ENCODE results near the gene CSNK1G2.

CSNK1G2 gene

GRCh38 chr19:1991018-1991913, 50.3 kb downstream of the CSNK1G2 start:
- DNase-seq = no peak

- DNase-seq = no peak
Observed at GRCh38 chr19:1992759-1993260, 51.8 kb downstream of the CSNK1G2 start.

DNA sequence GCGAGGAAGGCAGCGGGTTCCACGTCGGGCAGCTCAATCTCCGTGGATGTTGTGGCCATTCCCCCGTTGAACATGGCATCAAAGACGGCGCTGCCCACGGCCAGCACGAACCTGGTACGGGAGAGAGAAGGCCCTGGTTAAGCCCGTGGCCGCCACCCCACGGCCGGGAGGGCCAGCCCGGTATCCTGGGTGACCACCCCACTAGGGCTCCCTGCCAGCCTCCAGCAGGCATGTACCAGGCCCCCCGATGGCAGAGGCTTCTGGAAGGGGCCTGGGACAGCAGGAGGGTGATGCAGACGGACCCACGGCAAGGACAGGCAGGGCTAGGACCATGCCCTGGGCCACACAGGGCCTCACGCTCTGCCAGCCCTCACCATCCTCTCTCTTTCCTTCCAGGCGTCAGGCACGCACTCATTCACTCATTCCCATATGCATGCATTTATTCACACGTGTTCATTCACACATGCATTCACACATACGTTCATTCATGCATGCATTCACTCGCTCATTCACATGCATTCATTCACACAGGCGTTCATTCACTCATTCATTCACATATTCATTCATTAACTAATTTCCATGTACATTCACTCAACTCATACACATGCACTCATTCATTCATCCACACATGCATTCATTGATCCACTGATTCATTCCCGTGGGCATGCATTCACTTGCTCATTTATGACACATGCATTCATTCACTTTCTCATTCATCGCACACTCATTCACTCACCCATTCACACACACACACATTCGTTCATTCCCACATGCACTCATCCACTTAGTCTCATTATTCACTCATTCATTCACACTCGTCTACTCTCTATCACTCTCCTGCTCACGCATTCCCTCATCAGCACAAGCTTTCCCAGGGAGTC, 56.6 kb downstream of the CSNK1G2 start:
- DNase-seq = no peak

DNA sequence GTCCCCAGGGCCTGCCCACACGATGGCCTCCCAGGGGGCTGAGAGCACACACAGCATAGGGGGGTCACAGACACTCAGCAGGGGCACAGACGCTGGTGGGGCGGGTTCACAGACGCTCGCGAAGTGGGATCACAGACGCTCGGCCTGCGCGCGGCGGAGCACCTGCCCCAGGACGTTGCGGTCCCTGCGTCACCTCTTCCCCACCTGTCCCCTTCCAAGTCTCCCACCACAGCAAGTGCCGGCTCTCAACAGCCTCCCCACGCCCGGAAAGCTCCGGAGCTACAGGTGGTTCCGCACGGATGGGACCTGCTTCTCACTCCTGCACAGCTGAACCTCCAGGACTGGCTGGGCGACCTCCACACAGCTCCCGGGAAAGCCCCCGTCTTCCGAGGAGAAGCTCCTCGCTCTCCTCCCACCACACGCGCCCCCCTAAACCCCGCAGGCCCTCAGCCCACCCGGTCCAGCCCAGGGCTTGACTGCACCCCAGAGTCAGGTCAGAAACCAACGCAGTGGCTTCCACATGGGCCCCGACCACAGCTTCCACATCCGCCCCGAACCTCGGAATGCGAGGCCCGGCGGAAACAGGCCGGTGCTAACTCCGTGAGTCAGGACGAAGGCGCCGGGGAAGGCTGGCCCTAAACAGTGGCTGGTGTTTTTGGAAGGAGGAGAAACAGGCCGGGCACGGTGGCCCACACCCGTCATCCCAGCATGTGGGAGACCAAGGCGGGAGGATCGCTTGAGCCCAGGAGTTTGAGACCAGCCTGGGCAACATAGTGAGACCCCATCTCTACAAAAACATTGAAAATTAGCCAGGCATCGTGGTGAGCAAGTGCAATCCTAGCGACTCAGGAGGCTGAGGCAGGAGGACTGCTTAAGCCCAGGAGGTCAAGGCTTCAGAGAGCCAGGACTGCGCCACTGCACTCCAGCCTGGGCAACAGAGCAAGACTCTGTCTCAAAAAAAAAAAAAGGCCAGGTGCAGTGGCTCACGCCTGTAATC, 58.0 kb downstream of the CSNK1G2 start:
- no peak for DNase-seq

DNA sequence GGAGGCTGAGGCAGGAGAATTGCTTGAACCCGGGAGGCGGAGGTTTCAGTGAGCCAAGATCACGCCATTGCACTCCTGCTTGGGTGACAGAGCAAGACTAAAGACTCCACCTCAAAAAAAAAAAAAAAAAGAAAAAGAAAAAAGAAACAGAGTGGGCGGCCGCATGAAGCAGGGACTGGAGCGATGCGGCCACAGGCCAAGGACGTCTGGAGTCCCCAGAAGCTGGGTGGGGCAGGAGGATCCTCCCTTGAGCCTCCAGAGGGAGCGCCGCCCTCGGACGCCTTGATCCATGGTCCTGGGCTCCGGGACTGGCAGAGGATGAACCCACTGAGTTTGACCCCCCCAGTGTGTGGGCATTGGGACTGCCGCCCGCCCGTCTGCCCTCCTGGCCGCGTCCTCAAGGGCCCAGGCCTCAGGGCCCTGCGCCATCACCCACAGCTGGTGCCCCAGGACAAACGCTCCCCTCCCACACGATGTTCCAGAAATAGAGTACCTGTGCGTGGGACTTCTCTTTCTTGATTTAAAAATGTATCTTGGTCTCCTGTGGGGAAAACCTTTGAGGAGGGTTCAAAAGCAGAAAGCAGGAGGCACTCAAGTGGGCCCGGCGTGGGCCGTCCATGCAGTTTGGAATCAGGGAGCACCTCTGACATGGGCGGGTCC, 59.0 kb downstream of the CSNK1G2 start:
- DNase-seq = no peak

DNA sequence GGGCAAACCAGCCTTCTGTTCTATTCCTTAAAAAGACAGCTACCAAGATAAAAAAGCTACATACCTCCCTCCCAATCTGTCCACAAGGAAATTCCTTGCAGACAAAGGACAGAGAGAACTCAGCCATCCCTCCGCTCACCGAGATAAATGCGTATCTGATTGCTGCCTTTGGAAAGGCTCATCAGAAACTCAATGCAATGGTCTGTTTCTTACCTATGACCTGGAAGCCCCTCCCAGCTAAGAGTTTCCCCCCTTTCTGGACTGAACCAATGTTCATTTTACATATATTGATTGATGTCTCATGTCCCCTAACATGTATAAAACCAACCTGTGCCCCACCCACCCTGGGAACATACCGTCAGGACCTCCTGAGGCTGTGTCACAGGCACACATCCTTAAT, 62.9 kb downstream of the CSNK1G2 start:
- no peak for DNase-seq

- DNase-seq = no peak
Observed at GRCh38 chr19:2010135-2010668, 69.2 kb downstream of the CSNK1G2 start.

DNA sequence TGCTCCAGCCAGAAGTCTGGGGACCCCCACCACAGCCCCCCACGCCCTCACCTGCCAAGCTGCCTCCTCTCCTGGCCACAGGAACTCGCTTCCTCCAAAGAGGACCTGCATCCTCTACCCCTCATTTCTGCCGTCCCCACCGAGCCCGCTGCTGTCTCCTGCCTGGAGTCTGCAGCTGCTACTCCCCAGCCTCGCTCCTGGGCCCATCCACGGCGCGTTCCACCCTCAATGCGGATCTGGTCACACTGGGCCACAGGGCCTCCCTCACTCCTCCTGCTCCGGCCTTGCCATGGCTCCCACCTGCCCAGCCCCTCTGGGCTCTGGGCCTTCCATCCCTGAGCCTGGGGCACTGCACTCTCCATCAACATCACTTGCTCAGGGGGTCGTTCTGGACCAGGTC, 70.2 kb downstream of the CSNK1G2 start:
- DNase-seq = no peak

GRCh38 chr19:2012941-2013682, 72.1 kb downstream of the CSNK1G2 start:
- no peak for DNase-seq

GRCh38 chr19:2013683-2013961, 72.7 kb downstream of the CSNK1G2 start:
- no peak for DNase-seq

GRCh38 chr19:2014131-2014571, 73.2 kb downstream of the CSNK1G2 start:
- DNase-seq = no peak

DNA sequence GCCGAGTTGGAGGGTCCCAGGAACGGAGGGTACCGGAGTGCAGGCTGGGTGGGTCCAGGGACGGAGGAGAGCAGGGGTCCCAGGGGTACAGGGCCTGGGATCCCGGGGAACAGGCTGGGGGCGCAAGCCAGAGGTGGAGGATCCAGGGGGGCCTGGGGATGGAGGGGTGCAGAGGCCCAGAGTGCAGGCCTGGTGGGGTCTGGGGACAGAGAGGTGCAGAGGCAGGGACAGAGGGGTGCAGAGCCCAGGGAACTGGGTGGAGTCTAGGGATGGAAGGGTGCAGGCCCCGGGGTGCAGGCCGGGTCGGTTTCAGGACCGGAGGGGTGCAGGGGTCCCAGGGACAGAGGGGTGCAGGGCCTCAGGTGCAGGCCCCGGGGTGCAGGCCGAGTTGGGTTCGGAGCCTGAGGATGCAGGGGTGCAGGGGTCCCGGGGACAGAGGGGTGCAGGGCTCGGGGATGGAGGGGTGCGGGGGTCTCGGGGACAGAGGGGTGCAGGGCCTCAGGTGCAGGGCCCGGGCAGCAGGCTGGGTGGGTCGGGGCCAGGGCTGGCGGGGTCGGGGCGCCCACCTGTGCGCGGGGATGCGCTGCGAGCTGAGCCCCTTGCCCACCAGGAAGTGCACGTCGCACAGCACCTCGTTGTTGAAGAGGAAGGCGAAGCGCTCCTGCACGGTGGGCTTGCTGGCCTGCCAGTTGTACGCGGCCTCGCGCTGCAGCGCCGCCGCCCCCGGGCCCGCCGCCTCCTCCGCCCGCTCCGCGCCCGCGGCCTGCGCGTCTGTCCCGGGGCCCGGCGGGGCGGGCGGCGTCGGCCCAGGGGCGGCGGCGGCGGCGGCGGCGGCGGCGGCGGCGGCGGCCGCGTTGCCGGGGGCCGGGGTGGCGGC, 74.0 kb downstream of the CSNK1G2 start:
- no peak for DNase-seq

GRCh38 chr19:2015608-2015950, 74.6 kb downstream of the CSNK1G2 start, which contains the start of gene BTBD2:
Gene BTBD2, minus strand, starts transcription at chr19:2015714. Its CDS starts 11 bp downstream, at chr19:2015703.
- peak; percentile 21 for DNase-seq

- DNase-seq = peak; percentile 58
Observed at GRCh38 chr19:2016041-2016807, 75.3 kb downstream of the CSNK1G2 start.

DNA sequence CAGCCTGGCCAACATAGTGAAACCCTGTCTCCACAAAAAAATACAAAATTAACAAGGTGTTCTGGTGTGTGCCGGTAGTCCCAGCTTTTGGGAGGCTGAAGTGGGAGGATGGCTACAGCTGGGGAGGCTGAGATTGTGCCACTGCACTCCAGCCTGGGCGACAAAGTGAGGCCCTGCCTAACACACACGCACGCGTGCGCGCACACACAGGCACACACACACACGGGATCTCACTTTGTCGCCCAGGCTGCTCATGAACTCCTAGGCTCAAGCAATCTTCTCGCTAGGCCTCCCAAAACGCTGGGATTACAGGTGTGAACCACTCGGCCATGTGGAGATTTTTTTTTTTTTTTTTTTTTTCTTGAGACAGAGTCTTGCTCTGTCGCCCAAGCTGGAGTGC, 77.8 kb downstream of the CSNK1G2 start:
- no peak for DNase-seq

GRCh38 chr19:2021453-2022140, 80.6 kb downstream of the CSNK1G2 start:
- no peak for DNase-seq

- no peak for DNase-seq
Observed at GRCh38 chr19:2022289-2022688, 81.3 kb downstream of the CSNK1G2 start.

DNA sequence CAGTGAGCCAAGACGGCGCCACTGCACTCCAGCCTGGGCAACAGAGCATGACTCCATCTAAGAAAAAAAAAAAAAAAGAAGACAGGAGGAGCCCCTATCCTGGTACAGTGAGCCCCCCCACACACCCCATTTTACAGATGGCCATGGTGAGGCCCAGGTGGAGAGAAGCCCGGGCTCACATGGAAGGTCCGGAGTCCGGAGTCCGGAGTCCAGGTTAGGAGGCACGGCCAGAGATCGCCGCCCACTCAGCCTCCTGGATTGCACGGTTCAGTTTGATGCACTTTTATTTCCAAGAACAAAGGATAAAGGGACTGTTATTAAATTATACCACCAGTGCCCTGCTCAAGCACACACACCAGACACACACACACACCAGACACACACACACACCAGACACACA, 85.8 kb downstream of the CSNK1G2 start:
- DNase-seq = no peak

DNA sequence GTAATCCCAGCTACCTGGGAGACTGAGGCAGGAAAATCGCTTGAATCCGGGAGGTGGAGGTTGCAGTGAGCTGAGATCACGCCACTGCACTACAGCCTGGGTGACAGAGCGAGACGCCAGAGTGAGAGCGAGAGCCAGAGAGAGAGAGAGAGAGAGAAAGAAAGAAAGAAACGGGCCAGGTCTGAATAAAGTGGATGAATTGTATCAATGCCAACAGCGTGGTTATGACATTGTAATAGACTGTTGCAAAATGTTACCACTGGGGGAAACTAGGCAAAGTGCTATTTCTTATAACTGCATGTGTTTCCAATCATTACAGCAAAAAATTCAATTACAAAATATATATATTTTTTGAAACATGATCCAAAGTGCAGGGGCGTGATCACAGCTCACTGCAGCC, 86.4 kb downstream of the CSNK1G2 start:
- no peak for DNase-seq

Data from GDM1 (cell line).